Endothelial cell (in vitro differentiated cells): ENCODE data around the gene FCHSD2. TPM values are rescaled to one million over a fixed set of nuclear protein-coding genes. Genes with fewer than 3 reads are reported as not detected.
A peak's percentile ranks its signal among the peaks of the same experiment; 100 is the strongest.

Experiments used
- DNase-seq: peaks from one replicate; pipeline ENCODE4 v3.0.0; 2021; ENCODE audit warnings: low spot score
- H3K27ac Mint-ChIP-seq: one replicate; pipeline ENCODE4 v1.8.0; 2021; ENCODE audit warnings: mixed read lengths, inconsistent platforms; ENCODE audit not compliant: unreplicated experiment
- H3K27me3 Mint-ChIP-seq: one replicate; pipeline ENCODE4 v1.8.0; 2021; ENCODE audit warnings: mild to moderate bottlenecking, moderate library complexity, mixed read lengths, inconsistent platforms; ENCODE audit not compliant: unreplicated experiment
- H3K36me3 Mint-ChIP-seq: one replicate; pipeline ENCODE4 v1.8.0; 2021; ENCODE audit warnings: mild to moderate bottlenecking, low read depth, mixed read lengths, inconsistent platforms; ENCODE audit not compliant: unreplicated experiment
- H3K4me1 Mint-ChIP-seq: one replicate; pipeline ENCODE4 v1.8.0; 2021; ENCODE audit warnings: mild to moderate bottlenecking, mixed read lengths, inconsistent platforms; ENCODE audit not compliant: unreplicated experiment
- H3K4me3 Mint-ChIP-seq: one replicate; pipeline ENCODE4 v1.8.0; 2021; ENCODE audit warnings: mild to moderate bottlenecking, mixed read lengths, inconsistent platforms; ENCODE audit not compliant: unreplicated experiment
- H3K9me3 Mint-ChIP-seq: one replicate; pipeline ENCODE4 v1.8.0; 2021; ENCODE audit warnings: mixed read lengths, inconsistent platforms; ENCODE audit not compliant: unreplicated experiment
- total RNA-seq: library from RNA; stranded (reverse); fragmentation: NEBNext Ultra II Directional; extraction: Animal tissue kit (Norgen Biotek cat#: 25700); gene quantifications from one replicate; pipeline ENCODE4 v1.2.1, GENCODE V29; 2021; ENCODE audit not compliant: unreplicated experiment
- TF ChIP-seq, protein P1 (sequence below): fragments of 200-600 bp; sonication (generic); IDR thresholded peaks from one replicate; pipeline ENCODE4 v1.5.0; 2021; ENCODE audit warnings: antibody characterized with exemption; ENCODE audit not compliant: unreplicated experiment

Gene FCHSD2
- total RNA-seq, 1 donor from 2014 or later: 45.3 TPM

DNA sequence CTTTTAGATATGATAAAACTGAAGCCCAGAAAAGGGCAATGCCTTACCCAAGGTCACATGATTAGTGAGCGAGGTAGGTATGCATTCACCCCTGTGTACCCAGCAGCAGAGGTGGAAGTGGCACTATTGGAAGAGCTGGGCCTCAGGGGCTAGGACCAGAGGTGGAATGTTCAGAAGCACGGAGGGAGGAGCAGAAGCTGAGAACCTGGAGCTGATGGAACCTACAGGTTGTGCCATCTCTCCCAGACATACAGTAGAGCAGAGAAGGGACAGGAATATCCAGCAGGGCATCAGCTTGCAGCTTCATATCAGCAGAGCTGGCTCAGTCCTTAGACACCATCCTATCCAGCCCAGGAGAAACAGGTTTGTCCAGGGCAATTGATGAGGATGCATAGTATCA lies 14.6 kb upstream of the FCHSD2 start:
- no peak for DNase-seq
- Mint-ChIP-seq H3K4me1 (peaks cover 12% of the 10 kb centered on the region), H3K4me3 (no peak overlapping the region)

DNA sequence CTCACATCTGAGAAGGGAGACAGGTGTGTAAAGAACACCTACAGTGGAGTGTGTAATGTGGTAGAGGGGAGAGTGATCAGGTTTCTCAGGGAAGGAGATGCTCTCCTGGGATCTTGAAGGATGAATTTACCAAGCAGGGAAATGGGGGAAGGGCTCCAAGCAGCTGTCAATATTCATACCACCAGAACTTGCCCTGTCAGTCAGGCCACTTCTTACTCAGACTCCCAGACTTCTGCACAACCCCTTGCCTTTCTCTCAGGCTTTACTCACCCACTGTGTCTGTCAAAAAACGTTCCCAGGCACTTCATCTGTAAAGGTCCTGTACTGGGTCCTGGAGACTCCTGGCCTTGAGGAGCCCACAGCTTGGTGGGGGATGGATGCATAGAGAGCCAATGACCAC lies 14.0 kb upstream of the FCHSD2 start:
- Mint-ChIP-seq H3K27me3 (peaks cover 7% of the 10 kb centered on the region), H3K9me3 (no peaks in the 10 kb centered on the region), H3K4me3 (no peak overlapping the region), H3K36me3 (no peaks in the 10 kb centered on the region), H3K27ac (peak overlapping the region; percentile 6), H3K4me1 (peaks cover 12% of the 10 kb centered on the region)
- TF ChIP-seq, protein P1, sequence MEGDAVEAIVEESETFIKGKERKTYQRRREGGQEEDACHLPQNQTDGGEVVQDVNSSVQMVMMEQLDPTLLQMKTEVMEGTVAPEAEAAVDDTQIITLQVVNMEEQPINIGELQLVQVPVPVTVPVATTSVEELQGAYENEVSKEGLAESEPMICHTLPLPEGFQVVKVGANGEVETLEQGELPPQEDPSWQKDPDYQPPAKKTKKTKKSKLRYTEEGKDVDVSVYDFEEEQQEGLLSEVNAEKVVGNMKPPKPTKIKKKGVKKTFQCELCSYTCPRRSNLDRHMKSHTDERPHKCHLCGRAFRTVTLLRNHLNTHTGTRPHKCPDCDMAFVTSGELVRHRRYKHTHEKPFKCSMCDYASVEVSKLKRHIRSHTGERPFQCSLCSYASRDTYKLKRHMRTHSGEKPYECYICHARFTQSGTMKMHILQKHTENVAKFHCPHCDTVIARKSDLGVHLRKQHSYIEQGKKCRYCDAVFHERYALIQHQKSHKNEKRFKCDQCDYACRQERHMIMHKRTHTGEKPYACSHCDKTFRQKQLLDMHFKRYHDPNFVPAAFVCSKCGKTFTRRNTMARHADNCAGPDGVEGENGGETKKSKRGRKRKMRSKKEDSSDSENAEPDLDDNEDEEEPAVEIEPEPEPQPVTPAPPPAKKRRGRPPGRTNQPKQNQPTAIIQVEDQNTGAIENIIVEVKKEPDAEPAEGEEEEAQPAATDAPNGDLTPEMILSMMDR: no peak
- no peak for DNase-seq

More for the DNA sequence above, 14.6 kb upstream of the FCHSD2 start:
- TF ChIP-seq, protein P1: no peak
- H3K27ac Mint-ChIP-seq: no peak overlapping the region
- peaks cover 7% of the 10 kb centered on the region for H3K27me3 Mint-ChIP-seq
- no peaks in the 10 kb centered on the region for H3K9me3 Mint-ChIP-seq
- H3K36me3 Mint-ChIP-seq: no peaks in the 10 kb centered on the region

DNA sequence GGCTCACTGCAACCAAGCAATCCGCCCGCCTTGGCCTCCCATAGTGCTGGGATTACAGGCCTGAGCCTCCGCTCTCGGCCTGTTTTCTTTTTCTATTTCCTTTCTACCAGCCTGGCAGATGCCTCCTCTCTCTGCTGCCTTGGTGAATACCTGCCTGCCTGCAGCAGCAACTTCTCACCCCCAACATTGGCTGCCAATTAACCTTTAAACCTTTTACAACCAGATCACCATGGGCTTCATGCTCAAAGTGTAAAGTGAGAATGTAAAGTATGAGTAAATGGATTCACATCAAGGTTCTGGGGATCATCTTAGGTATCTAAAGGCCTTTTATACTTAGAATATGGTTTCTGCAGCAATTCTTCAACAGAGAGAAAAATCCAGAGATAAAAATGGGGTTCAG lies 13.0 kb upstream of the FCHSD2 start:
- no peaks in the 10 kb centered on the region for H3K9me3 Mint-ChIP-seq
- H3K36me3 Mint-ChIP-seq: no peaks in the 10 kb centered on the region
- no peak for DNase-seq
- peaks cover 18% of the 10 kb centered on the region for H3K4me1 Mint-ChIP-seq
- H3K27ac Mint-ChIP-seq: no peak overlapping the region
- no peak overlapping the region for H3K4me3 Mint-ChIP-seq
- H3K27me3 Mint-ChIP-seq: peaks cover 7% of the 10 kb centered on the region
- TF ChIP-seq, protein P1: no peak

DNA sequence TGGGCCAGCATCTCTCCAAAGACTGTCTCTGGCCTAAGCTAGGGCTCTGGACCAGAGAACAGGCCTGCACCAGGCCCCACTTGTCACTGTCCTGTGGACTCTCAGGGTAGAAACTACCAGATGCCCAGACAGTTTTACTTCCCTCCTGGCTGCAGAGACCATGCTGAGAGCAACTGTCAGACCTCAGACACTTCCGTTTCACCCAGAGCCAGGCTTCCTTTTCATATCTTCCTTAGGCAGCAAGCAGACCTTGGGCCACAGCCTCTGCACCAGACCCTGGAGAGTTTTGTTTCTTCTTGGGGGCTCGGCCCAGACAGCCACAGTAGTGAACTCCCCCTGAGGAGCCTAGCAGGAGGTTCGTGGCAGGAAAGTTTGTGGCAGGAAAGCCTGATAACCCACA lies 12.1 kb upstream of the FCHSD2 start:
- Mint-ChIP-seq H3K27me3 (peaks cover 7% of the 10 kb centered on the region), H3K36me3 (no peaks in the 10 kb centered on the region), H3K27ac (no peak overlapping the region), H3K9me3 (no peaks in the 10 kb centered on the region), H3K4me3 (no peak overlapping the region), H3K4me1 (peaks cover 17% of the 10 kb centered on the region)
- TF ChIP-seq, protein P1: no peak
- DNase-seq: no peak

DNA sequence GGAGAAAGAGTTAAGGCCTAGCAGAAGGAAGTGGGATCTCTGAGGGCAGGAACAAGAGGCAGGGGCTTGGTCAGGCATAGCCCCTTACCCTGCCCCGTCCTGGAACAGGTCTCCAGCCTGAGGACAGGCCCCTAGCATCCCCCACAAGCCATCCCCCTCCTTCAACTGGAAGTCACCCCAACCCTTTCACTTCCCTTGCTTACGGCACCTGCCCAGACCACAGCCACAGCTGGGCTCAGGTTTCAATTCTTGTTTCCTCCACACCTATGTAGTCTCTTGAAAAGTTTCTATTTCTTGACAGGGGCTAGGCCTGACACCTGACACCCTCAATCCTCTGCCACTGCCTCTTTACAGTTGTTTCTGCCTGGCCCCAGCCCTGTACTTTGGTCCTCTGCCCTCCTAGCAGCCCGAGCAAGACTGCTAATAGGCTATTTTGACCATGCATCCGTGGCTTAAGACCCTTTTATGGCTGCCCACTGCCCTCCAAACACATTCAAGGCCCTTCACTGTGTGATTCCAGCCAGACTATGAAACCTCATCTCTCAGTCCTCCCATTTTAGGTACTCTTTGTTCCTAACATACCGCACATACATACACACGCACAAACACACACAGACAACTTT lies 10.9 kb upstream of the FCHSD2 start:
- Mint-ChIP-seq H3K4me3 (no peak overlapping the region), H3K4me1 (peaks cover 10% of the 10 kb centered on the region), H3K27ac (no peak overlapping the region), H3K9me3 (no peaks in the 10 kb centered on the region), H3K27me3 (peaks cover 7% of the 10 kb centered on the region), H3K36me3 (no peaks in the 10 kb centered on the region)
- no peak for DNase-seq
- TF ChIP-seq, protein P1: no peak
